GM23338 (cell line): Measurements from ENCODE around the gene SNTG2.

ENCODE experiments used
- CREB1 ChIP-seq: fragments of 250-450 bp; sonication (Bioruptor Pico); IDR thresholded peaks from 2 replicates; pipeline ENCODE4 v1.5.0; 2020; ENCODE audit warnings: low read depth, mild to moderate bottlenecking, moderate library complexity
- CTCF ChIP-seq, 2 experiments: fragments of 200-600 bp in 1 of 2; sonication (generic) in 1 of 2; conservative IDR thresholded peaks; 2 replicates each; pipeline versions ENCODE4 v1.5.1 to v1.6.1; 2016 to 2017; ENCODE audit warnings: antibody characterized with exemption in 2 of 2, low read depth in 2 of 2, mild to moderate bottlenecking in 2 of 2, moderate library complexity in 1 of 2
- EZH2 ChIP-seq: fragments of 200-600 bp; sonication (generic); IDR thresholded peaks from one replicate; pipeline ENCODE4 v1.8.0; 2017; ENCODE audit warnings: antibody characterized with exemption, mild to moderate bottlenecking, low read depth; ENCODE audit not compliant: unreplicated experiment
- EZH2phosphoT487 ChIP-seq: fragments of 200-600 bp; sonication (generic); IDR thresholded peaks from one replicate; pipeline ENCODE4 v1.8.1; 2018; ENCODE audit warnings: antibody characterized with exemption; ENCODE audit not compliant: unreplicated experiment
- JUNB ChIP-seq: IDR thresholded peaks from one replicate; pipeline ENCODE4 v1.6.1; 2016; ENCODE audit warnings: antibody characterized with exemption; ENCODE audit not compliant: unreplicated experiment
- POLR2AphosphoS5 ChIP-seq: IDR thresholded peaks from 2 replicates; pipeline ENCODE4 v1.6.1; 2016; ENCODE audit warnings: antibody characterized with exemption, low read depth

- no peak for TF ChIP-seq CTCF (conservative IDR thresholded peaks at IDR 0.05; ENCODE audit: low read depth in 2 of 2)
- no peak for TF ChIP-seq EZH2phosphoT487
- TF ChIP-seq POLR2AphosphoS5 = no peak
- no peak for TF ChIP-seq EZH2
- TF ChIP-seq CREB1 (CRISPR knock-in tag) = no peak
- no peak for TF ChIP-seq JUNB
These were observed 121.0 kb downstream of the SNTG2 start for GRCh38 chr2:1071650-1072049.
